HG02852 (cell line): Measurements from ENCODE around the gene FCGBP.
"Not testable (repeated sequence)": the region's sequence is repeated elsewhere in the genome, so short reads cannot be mapped to it uniquely, and the experiment has no call there.

ENCODE experiments used
- ATAC-seq: cut with Tn5 transposase; IDR thresholded peaks from one replicate; pipeline ENCODE4 v1.9.1; 2021; ENCODE audit warnings: mild to moderate bottlenecking, moderate library complexity; ENCODE audit not compliant: unreplicated experiment

FCGBP gene

DNA sequence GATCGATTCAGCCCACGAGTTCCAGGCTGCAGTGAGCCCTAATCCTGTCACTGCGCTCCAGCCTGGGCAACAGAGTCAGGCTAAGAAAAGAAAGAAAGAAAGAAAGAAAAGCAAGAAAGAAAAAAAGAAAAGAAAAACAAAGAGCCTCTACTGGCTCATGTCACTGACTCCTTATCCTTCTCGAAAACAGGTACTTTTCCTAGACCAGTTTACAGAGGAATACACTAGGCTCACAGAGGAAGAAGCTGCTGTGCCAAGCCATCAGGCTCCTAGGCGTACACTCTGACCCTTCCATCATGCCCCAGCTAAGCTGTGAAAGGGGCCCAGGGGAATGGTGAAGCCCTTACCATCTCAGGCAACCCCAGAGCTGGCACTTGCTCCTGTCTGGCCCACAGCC, 41.9 kb downstream of the FCGBP start:
- ATAC-seq, result not testable (repeated sequence)

GRCh38 chr19:39891660-39892505, 42.6 kb downstream of the FCGBP start:
- ATAC-seq, result not testable (repeated sequence)

GRCh38 chr19:39890755-39891551, 43.5 kb downstream of the FCGBP start:
- no peak for ATAC-seq

GRCh38 chr19:39889872-39890754, 44.3 kb downstream of the FCGBP start:
- not testable (repeated sequence) for ATAC-seq

DNA sequence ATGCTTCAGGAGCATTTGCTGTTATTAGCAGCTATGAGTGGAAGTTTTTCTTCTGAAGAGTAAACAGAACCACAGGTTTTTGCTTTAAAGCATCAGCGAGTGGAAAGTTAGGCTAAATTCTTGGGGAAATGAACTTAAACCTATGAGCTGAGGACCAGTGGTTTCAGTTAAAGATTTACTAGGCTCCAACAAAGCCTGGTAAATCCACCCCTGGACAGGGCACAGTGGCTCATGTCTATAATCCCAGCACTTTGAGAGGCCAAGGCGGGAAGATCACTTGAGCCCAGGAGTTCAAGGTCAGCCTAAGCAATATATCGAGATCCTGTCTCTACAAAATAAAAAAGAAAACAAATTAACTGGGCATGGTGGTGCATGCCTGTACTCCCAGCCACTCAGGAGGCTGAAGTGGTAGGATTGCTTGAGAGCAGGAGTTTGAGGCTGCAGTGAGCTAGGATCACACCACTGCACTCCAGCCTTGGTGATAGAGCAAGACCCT, 46.9 kb downstream of the FCGBP start:
- ATAC-seq, result not testable (repeated sequence)

DNA sequence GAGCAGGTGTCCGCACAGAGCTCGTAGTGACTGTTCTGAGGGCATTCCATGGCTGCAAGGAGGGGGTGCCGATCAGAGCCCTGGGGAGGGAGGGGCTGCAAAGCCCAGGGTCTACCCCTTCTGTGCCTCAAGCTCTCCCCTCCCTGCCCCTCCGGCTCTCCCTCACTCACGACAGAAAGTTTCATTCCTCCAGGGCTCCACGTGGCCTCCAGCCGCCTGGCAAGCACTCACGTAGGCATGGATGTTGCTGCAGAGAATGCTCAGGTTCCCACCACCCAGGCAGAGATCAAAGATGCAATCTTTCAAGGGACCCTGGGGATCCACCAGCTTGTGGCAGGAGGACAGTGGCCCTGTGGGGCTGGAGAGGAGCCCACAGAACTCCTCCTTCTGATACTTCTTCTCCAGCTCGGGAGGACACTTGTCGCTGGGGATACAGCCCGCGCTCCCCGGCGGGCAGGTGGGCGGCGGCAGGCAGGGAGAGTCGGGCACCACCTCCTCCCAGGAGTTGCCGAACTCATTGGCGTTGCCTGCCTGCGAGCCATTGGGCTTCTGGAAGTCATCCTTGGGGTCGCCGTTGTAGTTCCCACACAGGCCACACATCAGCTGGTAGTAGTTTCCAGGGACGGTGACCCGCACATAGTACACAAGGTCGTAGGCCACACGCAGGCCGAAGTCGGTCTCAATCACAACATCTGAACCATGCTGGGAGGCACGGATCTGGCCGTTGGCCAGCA, 48.4 kb downstream of the FCGBP start:
- not testable (repeated sequence) for ATAC-seq

DNA sequence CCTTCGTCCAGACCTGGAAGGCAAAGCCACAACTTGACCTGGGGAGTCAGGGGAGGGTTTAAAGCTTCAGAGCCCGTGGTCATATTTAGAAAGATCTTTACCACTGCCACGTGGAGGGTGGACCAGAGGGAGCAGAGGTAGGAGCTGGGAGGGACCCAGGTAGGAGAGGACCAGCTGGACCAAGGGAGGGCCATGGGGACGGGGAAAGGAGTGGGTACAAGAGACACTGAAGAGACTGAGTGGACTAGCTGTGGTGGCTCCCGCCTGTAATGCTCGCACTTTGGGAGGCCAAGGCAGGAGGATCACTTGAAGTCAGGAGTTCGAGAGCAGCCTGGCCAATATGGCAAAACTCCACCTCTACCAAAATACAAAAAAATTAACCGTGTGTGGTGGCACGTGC, 49.7 kb downstream of the FCGBP start:
- not testable (repeated sequence) for ATAC-seq
